ENCODE results near the gene CBX5.
"Not testable (repeated sequence)": the region's sequence is repeated elsewhere in the genome, so short reads cannot be mapped to it uniquely, and the experiment has no call there.

CBX5 gene

GRCh38 chr12:54294953-54295566, 15.1 kb upstream of the CBX5 start:
- no peak overlapping the region for H3K4me3 ChIP-seq (ENCODE audit: low read depth, low read length)

- no peak overlapping the region for H3K4me3 ChIP-seq (ENCODE audit: low read depth, low read length)
Measured at GRCh38 chr12:54294152-54294952, 14.4 kb upstream of the CBX5 start.

- no peak overlapping the region for H3K4me3 ChIP-seq (ENCODE audit: low read depth, low read length)
Measured at GRCh38 chr12:54292931-54293241, 13.0 kb upstream of the CBX5 start.

GRCh38 chr12:54292083-54292930, 12.4 kb upstream of the CBX5 start:
- H3K4me3 ChIP-seq (ENCODE audit: low read depth, low read length) = no peak overlapping the region

GRCh38 chr12:54287261-54288157, 7.6 kb upstream of the CBX5 start:
- no peak overlapping the region for H3K4me3 ChIP-seq (ENCODE audit: low read depth, low read length)

GRCh38 chr12:54286042-54287030, 6.4 kb upstream of the CBX5 start:
- no peak overlapping the region for H3K4me3 ChIP-seq (ENCODE audit: low read depth, low read length)

- no peak overlapping the region for H3K4me3 ChIP-seq (ENCODE audit: low read depth, low read length)
Measured at GRCh38 chr12:54285150-54286041, 5.5 kb upstream of the CBX5 start.

- not testable (repeated sequence) for H3K4me3 ChIP-seq (ENCODE audit: low read depth, low read length)
Measured at GRCh38 chr12:54284070-54284780, 4.3 kb upstream of the CBX5 start.

- H3K4me3 ChIP-seq (ENCODE audit: low read depth, low read length) = peak overlapping the region; percentile 13
Measured at GRCh38 chr12:54282949-54283593, 3.1 kb upstream of the CBX5 start.

- peak overlapping the region; percentile 100 for H3K4me3 ChIP-seq (ENCODE audit: low read depth, low read length)
Measured at GRCh38 chr12:54281694-54282093, 1.8 kb upstream of the CBX5 start.

GRCh38 chr12:54281261-54281638, 1.3 kb upstream of the CBX5 start:
- peak overlapping the region; percentile 100 for H3K4me3 ChIP-seq (ENCODE audit: low read depth, low read length)

GRCh38 chr12:54280468-54281260, 742 bp upstream of the CBX5 start, which contains the start of gene HNRNPA1:
TSS of gene HNRNPA1 (plus strand) at chr12:54280726. CDS start at chr12:54280808, 82 bp downstream.
- peak within 1 kb of the TSS; percentile 100 for H3K4me3 ChIP-seq (ENCODE audit: low read depth, low read length)

- peak overlapping the region; percentile 100 for H3K4me3 ChIP-seq (ENCODE audit: low read depth, low read length)
Measured at GRCh38 chr12:54279227-54279631, 693 bp downstream of the CBX5 start.

GRCh38 chr12:54277823-54278276, 2.1 kb downstream of the CBX5 start:
- H3K4me3 ChIP-seq (ENCODE audit: low read depth, low read length) = no peak overlapping the region

GRCh38 chr12:54276368-54276767, 3.6 kb downstream of the CBX5 start:
- H3K4me3 ChIP-seq (ENCODE audit: low read depth, low read length) = no peak overlapping the region

GRCh38 chr12:54273981-54274380, 5.9 kb downstream of the CBX5 start:
- H3K4me3 ChIP-seq (ENCODE audit: low read depth, low read length) = no peak overlapping the region

Measured in iPS-11a (cell line).